Measurements from ENCODE around the gene NWD2. TPM values are rescaled to one million over a fixed set of nuclear protein-coding genes. Genes with fewer than 3 reads are reported as not detected.

NWD2 gene
- total RNA-seq, 2 donors from 2014 or later: 0.22 to 0.42 TPM

- H3K9me3 ChIP-seq: no peaks in the 10 kb centered on the region
- TF ChIP-seq CTCF (IDR thresholded peaks at IDR 0.05): no peak
- no peaks in the 10 kb centered on the region for H3K27me3 ChIP-seq
- H3K36me3 ChIP-seq: no peaks in the 10 kb centered on the region
- intact Hi-C loops (cut with DNase I): no loop called here
- H3K4me3 ChIP-seq: no peak overlapping the region
- H3K9ac ChIP-seq (ENCODE audit: low read depth in 2 of 2, low read length in 2 of 2): no peak overlapping the region
- no peak overlapping the region for H3K27ac ChIP-seq
- no peaks in the 10 kb centered on the region for H3K4me1 ChIP-seq
- no peak for DNase-seq
Measured at GRCh38 chr4:37365888-37366287, 121.3 kb downstream of the NWD2 start.

GRCh38 chr4:37367901-37368300 lies 123.4 kb downstream of the NWD2 start:
- no peak for DNase-seq
- no peak for TF ChIP-seq CTCF (IDR thresholded peaks at IDR 0.05)
- intact Hi-C loops (cut with DNase I): no loop called here
- Histone ChIP-seq H3K27ac (no peak overlapping the region), H3K27me3 (no peaks in the 10 kb centered on the region), H3K4me3 (no peak overlapping the region), H3K4me1 (no peaks in the 10 kb centered on the region), H3K36me3 (no peaks in the 10 kb centered on the region), H3K9me3 (no peaks in the 10 kb centered on the region), H3K9ac (ENCODE audit: low read depth in 2 of 2, low read length in 2 of 2) (no peak overlapping the region)

GRCh38 chr4:37370052-37370451 lies 125.5 kb downstream of the NWD2 start:
- no peak for DNase-seq
- no peaks in the 10 kb centered on the region for H3K36me3 ChIP-seq

GRCh38 chr4:37381040-37381668 lies 136.6 kb downstream of the NWD2 start:
- TF ChIP-seq CTCF (IDR thresholded peaks at IDR 0.05): no peak
- no peak overlapping the region for H3K9ac ChIP-seq (ENCODE audit: low read depth in 2 of 2, low read length in 2 of 2)
- H3K27me3 ChIP-seq: no peaks in the 10 kb centered on the region
- intact Hi-C loops (cut with DNase I): loop anchor here (10.0 kb wide), 2 partner anchors 196 to 966 kb away; no protein-coding TSS in a partner anchor
- H3K4me1 ChIP-seq: no peaks in the 10 kb centered on the region
- H3K36me3 ChIP-seq: no peaks in the 10 kb centered on the region
- H3K27ac ChIP-seq: no peak overlapping the region
- DNase-seq: no peak
- no peaks in the 10 kb centered on the region for H3K9me3 ChIP-seq
- no peak overlapping the region for H3K4me3 ChIP-seq

More at GRCh38 chr4:37370052-37370451, 125.5 kb downstream of the NWD2 start:
- H3K4me3 ChIP-seq: no peak overlapping the region
- no peaks in the 10 kb centered on the region for H3K27me3 ChIP-seq
- TF ChIP-seq CTCF (IDR thresholded peaks at IDR 0.05): no peak
- H3K9me3 ChIP-seq: no peaks in the 10 kb centered on the region
- H3K27ac ChIP-seq: no peak overlapping the region
- intact Hi-C loops (cut with DNase I): no loop called here
- no peak overlapping the region for H3K9ac ChIP-seq (ENCODE audit: low read depth in 2 of 2, low read length in 2 of 2)
- H3K4me1 ChIP-seq: no peaks in the 10 kb centered on the region

GRCh38 chr4:37383579-37384229 lies 139.2 kb downstream of the NWD2 start:
- DNase-seq: peak; percentile 54
- TF ChIP-seq CTCF (IDR thresholded peaks at IDR 0.05): peak; percentile 50
- intact Hi-C loops (cut with DNase I): loop anchor here (10.0 kb wide), 2 partner anchors 199 to 969 kb away; no protein-coding TSS in a partner anchor

More at GRCh38 chr4:37383579-37384229, 139.2 kb downstream of the NWD2 start:
- Histone ChIP-seq H3K27me3 (no peaks in the 10 kb centered on the region), H3K4me3 (no peak overlapping the region), H3K4me1 (no peaks in the 10 kb centered on the region), H3K36me3 (no peaks in the 10 kb centered on the region), H3K27ac (no peak overlapping the region), H3K9ac (ENCODE audit: low read depth in 2 of 2, low read length in 2 of 2) (no peak overlapping the region), H3K9me3 (no peaks in the 10 kb centered on the region)
